PC-3 (cell line): ENCODE data around the gene PCDH9.

Source experiments
- CTCF ChIP-seq: fragments of 300-600 bp; sonication (generic); conservative IDR thresholded peaks from 2 replicates; pipeline ENCODE4 v1.5.1; 2017; ENCODE audit warnings: antibody characterized with exemption, low read depth, mild to moderate bottlenecking, low read length
- EZH2 ChIP-seq: fragments of 300-600 bp; sonication (generic); IDR thresholded peaks from one replicate; pipeline ENCODE4 v1.6.1; 2017; ENCODE audit warnings: antibody characterized with exemption, mild to moderate bottlenecking, low read length; ENCODE audit not compliant: unreplicated experiment
- EZH2phosphoT487 ChIP-seq: fragments of 300-600 bp; sonication (generic); IDR thresholded peaks from 2 replicates; pipeline ENCODE4 v1.6.1; 2018; ENCODE audit warnings: mild to moderate bottlenecking, antibody characterized with exemption, low read length, borderline replicate concordance

- TF ChIP-seq CTCF (no peak), EZH2phosphoT487 (no peak), EZH2 (no peak)
Observed at GRCh38 chr13:67226696-67227095, 3.4 kb downstream of the PCDH9 start.
